Panc1 (cell line): ENCODE results near the gene TAGLN2. TPM values are rescaled to one million over a fixed set of nuclear protein-coding genes. Genes with fewer than 3 reads are reported as not detected.

Source experiments
- ATAC-seq: fragments of 200-7000 bp; cut with Tn5 transposase; 2 replicates; pipeline ENCODE4 v1.9.1; 2020; ENCODE audit warnings: mild to moderate bottlenecking, moderate library complexity
- BruUV-seq: library from RNA; stranded (reverse); fragments of 400-500 nt; replicated peaks from 2 replicates; lab custom pipeline; 2021; lab: Mats Ljungman, UMichigan
- CTCF ChIA-PET: fragments of 300-600 bp; sonication (Branson Sonifier 250); formaldehyde crosslinking; loops from one replicate; lab custom pipeline; 2022; ENCODE audit warnings: antibody characterized with exemption; lab: Charles Lee
- POLR2A ChIA-PET: fragments of 300-600 bp; sonication (Branson Sonifier 250); formaldehyde crosslinking; loops from one replicate; lab custom pipeline; 2022; ENCODE audit warnings: antibody characterized with exemption; lab: Charles Lee
- DNase-seq: peaks from one replicate; pipeline ENCODE4 v3.0.0-alpha.2; 2010; ENCODE audit warnings: low read depth, low spot score
- H3K27ac ChIP-seq: 2 replicates; pipeline ENCODE4 v1.5.1; 2011; ENCODE audit warnings: mild to moderate bottlenecking, low read length, inconsistent platforms
- H3K27me3 ChIP-seq: fragments of 200-500 bp; sonication (Bioruptor generic); 2 replicates; pipeline ENCODE4 v1.6.0; 2014; ENCODE audit warnings: low read length, inconsistent platforms; ENCODE audit not compliant: control insufficient read depth, insufficient read depth
- H3K36me3 ChIP-seq: fragments of 200-500 bp; sonication (Bioruptor generic); 2 replicates; pipeline ENCODE4 v1.5.1; 2014; ENCODE audit warnings: inconsistent platforms, mild to moderate bottlenecking, low read length, moderate library complexity; ENCODE audit not compliant: control insufficient read depth, insufficient read depth
- H3K4me1 ChIP-seq: 2 replicates; pipeline ENCODE4 v1.5.1; 2011; ENCODE audit warnings: inconsistent platforms, mild to moderate bottlenecking, low read length, moderate library complexity; ENCODE audit not compliant: control insufficient read depth, insufficient read depth
- H3K4me3 ChIP-seq, 2 experiments: 2 replicates each; pipeline ENCODE4 v1.5.1; 2011 to 2012; ENCODE audit warnings: low read depth in 2 of 2, low read length in 2 of 2, mild to moderate bottlenecking in 2 of 2, inconsistent platforms in 1 of 2, moderate library complexity in 1 of 2
- H3K9me3 ChIP-seq: fragments of 200-500 bp; sonication (Bioruptor generic); 2 replicates; pipeline ENCODE4 v1.5.1; 2014; ENCODE audit warnings: low read depth, mild to moderate bottlenecking, inconsistent platforms, low read length, moderate library complexity; ENCODE audit not compliant: control insufficient read depth, insufficient read depth
- POLR2AphosphoS5 ChIP-seq: IDR thresholded peaks from 2 replicates; pipeline ENCODE4 v1.6.1; 2012; ENCODE audit warnings: mild to moderate bottlenecking, low read depth, low read length, moderate library complexity
- SIN3A ChIP-seq: IDR thresholded peaks from 2 replicates; pipeline ENCODE4 v1.6.1; 2012; ENCODE audit warnings: low read depth, mild to moderate bottlenecking, low read length, moderate library complexity, borderline replicate concordance; ENCODE audit not compliant: insufficient read depth
- TCF7L2 ChIP-seq: IDR thresholded peaks from 2 replicates; pipeline ENCODE4 v1.6.1; 2011; ENCODE audit warnings: mild to moderate bottlenecking, low read depth, low read length, inconsistent platforms
- in situ Hi-C: cut with HindIII; loops from 2 replicates; pipeline ENCODE4 v1.10.0; 2016; ENCODE audit warnings: low sequenced_read_pairs, low pct_unique_long_range_greater_than_20kb
- intact Hi-C: fragments of 100-400 bp; cut with micrococcal nuclease; formaldehyde crosslinking; loops from one replicate; pipeline ENCODE4 v1.10.0; 2022; ENCODE audit not compliant: unreplicated experiment
- total RNA-seq: library from RNA; stranded (reverse); gene quantifications from one replicate; pipeline ENCODE4 v1.2.1, GENCODE V29; 2021; ENCODE audit not compliant: unreplicated experiment
- TF ChIP-seq, protein P1 (sequence below), 2 experiments: IDR thresholded peaks; 2 replicates each; pipeline ENCODE4 v1.6.1; 2011 to 2012; ENCODE audit warnings: low read depth in 2 of 2, control low read depth in 1 of 2, low read length in 1 of 2, mild to moderate bottlenecking in 1 of 2, moderate library complexity in 1 of 2; ENCODE audit not compliant: insufficient read depth in 1 of 2
- TF ChIP-seq, protein P2 (sequence below): fragments of 450-650 bp; IDR thresholded peaks from 2 replicates; pipeline ENCODE4 v1.5.1; 2017; ENCODE audit warnings: mild to moderate bottlenecking

TAGLN2 gene
- total RNA-seq, 1 experiment from 2014 or later = 474 TPM

DNA sequence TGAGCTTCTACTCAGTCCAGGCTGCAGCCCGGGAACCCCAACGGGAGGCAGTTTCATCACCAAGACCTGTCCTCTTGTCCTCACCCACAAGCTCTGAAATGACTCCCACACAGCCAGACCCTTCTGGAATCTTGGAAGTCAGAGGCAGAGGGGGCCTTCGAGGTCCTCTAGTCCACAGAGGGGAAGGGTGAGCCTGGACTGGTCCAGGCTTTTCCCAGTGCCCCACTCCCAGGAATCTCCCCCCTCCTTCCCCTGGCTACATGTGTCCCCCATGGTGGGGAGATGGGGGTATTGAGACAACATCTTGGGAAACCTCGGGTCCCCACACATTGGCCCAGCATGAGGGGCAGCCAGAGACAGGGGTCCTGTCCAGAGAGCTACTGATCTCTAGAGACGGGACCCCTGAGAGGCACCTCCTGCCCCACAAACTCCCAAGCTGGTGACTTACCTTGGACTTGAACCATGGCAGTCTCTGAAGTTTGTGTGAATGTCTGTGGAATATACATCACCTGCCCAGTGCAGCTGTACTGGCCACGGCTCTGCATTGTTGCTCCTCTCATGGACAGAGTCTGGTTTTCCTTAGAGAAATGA is 48.1 kb upstream of the TAGLN2 start:
- in situ Hi-C loops = no loop called here

DNA sequence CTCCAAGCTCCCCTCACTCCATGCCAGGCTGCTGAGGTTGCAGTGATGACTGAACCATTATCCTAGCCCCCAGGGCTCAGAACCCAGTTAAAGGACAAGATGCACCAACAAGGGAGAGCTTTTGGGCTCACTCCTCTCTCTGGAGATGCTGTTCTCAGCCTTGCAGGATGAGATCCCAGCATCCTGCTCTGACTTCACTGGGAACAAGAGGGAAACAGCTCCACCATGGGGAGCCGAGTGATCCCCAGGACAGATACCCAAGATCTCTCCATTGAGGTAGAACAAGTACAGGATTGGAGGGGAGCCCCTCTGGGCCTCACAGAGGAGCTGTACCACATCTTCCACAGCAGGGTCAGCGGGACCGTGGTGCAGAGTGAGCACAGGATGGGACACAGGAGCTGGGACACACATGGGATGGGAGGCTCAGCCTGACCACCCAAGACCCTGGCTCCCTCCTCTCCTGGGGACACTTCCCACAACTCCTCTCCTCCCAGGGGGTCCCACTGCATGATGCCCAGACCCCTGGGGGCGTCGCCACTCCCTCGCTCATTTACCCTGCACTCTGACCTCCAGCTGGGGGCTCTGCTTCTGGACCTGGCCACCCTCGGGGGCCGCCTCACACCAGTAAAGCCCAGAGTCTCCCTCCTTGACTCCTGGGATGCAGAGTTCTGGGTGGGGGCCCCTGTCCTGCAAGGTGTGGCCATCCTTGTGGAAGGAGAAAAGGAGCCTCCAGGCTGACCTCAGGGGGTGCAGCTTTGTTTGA is 47.3 kb upstream of the TAGLN2 start:
- peaks cover 9% of the 10 kb centered on the region for H3K27me3 ChIP-seq
- no peaks in the 10 kb centered on the region for H3K4me1 ChIP-seq
- DNase-seq = no peak
- H3K4me3 ChIP-seq = no peak overlapping the region
- H3K36me3 ChIP-seq = no peaks in the 10 kb centered on the region
- H3K27ac ChIP-seq = no peak overlapping the region
- CTCF ChIA-PET = interaction anchor here (0.6 kb wide), 1 partner anchor 468 kb away, joined by 3 read pairs; no protein-coding TSS in a partner anchor
- TF ChIP-seq TCF7L2 (no peak), SIN3A (no peak), POLR2AphosphoS5 (no peak)
- TF ChIP-seq, protein P1, sequence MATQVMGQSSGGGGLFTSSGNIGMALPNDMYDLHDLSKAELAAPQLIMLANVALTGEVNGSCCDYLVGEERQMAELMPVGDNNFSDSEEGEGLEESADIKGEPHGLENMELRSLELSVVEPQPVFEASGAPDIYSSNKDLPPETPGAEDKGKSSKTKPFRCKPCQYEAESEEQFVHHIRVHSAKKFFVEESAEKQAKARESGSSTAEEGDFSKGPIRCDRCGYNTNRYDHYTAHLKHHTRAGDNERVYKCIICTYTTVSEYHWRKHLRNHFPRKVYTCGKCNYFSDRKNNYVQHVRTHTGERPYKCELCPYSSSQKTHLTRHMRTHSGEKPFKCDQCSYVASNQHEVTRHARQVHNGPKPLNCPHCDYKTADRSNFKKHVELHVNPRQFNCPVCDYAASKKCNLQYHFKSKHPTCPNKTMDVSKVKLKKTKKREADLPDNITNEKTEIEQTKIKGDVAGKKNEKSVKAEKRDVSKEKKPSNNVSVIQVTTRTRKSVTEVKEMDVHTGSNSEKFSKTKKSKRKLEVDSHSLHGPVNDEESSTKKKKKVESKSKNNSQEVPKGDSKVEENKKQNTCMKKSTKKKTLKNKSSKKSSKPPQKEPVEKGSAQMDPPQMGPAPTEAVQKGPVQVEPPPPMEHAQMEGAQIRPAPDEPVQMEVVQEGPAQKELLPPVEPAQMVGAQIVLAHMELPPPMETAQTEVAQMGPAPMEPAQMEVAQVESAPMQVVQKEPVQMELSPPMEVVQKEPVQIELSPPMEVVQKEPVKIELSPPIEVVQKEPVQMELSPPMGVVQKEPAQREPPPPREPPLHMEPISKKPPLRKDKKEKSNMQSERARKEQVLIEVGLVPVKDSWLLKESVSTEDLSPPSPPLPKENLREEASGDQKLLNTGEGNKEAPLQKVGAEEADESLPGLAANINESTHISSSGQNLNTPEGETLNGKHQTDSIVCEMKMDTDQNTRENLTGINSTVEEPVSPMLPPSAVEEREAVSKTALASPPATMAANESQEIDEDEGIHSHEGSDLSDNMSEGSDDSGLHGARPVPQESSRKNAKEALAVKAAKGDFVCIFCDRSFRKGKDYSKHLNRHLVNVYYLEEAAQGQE (IDR thresholded peaks at IDR 0.05; ENCODE audit: insufficient read depth in 1 of 2, low read depth in 2 of 2, low read length in 1 of 2) = no peak
- TF ChIP-seq, protein P2, sequence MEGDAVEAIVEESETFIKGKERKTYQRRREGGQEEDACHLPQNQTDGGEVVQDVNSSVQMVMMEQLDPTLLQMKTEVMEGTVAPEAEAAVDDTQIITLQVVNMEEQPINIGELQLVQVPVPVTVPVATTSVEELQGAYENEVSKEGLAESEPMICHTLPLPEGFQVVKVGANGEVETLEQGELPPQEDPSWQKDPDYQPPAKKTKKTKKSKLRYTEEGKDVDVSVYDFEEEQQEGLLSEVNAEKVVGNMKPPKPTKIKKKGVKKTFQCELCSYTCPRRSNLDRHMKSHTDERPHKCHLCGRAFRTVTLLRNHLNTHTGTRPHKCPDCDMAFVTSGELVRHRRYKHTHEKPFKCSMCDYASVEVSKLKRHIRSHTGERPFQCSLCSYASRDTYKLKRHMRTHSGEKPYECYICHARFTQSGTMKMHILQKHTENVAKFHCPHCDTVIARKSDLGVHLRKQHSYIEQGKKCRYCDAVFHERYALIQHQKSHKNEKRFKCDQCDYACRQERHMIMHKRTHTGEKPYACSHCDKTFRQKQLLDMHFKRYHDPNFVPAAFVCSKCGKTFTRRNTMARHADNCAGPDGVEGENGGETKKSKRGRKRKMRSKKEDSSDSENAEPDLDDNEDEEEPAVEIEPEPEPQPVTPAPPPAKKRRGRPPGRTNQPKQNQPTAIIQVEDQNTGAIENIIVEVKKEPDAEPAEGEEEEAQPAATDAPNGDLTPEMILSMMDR = no peak
- BruUV-seq = no TSS peak
- H3K9me3 ChIP-seq = no peaks in the 10 kb centered on the region
- POLR2A ChIA-PET = no interaction called here
- peak; percentile 36; the same call in 1 of the 2 replicates for ATAC-seq
- in situ Hi-C loops (no loop called here), intact Hi-C loops (no loop called here)

More for the DNA sequence above, 48.1 kb upstream of the TAGLN2 start:
- no peak for TF ChIP-seq TCF7L2
- no peak for TF ChIP-seq POLR2AphosphoS5
- TF ChIP-seq, protein P1 (IDR thresholded peaks at IDR 0.05; ENCODE audit: insufficient read depth in 1 of 2, low read depth in 2 of 2, low read length in 1 of 2) = no peak
- TF ChIP-seq SIN3A = no peak
- TF ChIP-seq, protein P2 = no peak
- no peaks in the 10 kb centered on the region for H3K36me3 ChIP-seq
- H3K4me1 ChIP-seq = no peaks in the 10 kb centered on the region
- no peak overlapping the region for H3K4me3 ChIP-seq
- no peak overlapping the region for H3K27ac ChIP-seq
- ChIA-PET POLR2A (no interaction called here), CTCF (no interaction called here)
- intact Hi-C loops = no loop called here
- peaks cover 9% of the 10 kb centered on the region for H3K27me3 ChIP-seq
- H3K9me3 ChIP-seq = no peaks in the 10 kb centered on the region
- ATAC-seq (no peak), DNase-seq (no peak)
- no TSS peak for BruUV-seq
